Measurements from ENCODE around the gene KRTAP4-11.
"Not testable (repeated sequence)": the region's sequence is repeated elsewhere in the genome, so short reads cannot be mapped to it uniquely, and the experiment has no call there.

The KRTAP4-11 gene

DNA sequence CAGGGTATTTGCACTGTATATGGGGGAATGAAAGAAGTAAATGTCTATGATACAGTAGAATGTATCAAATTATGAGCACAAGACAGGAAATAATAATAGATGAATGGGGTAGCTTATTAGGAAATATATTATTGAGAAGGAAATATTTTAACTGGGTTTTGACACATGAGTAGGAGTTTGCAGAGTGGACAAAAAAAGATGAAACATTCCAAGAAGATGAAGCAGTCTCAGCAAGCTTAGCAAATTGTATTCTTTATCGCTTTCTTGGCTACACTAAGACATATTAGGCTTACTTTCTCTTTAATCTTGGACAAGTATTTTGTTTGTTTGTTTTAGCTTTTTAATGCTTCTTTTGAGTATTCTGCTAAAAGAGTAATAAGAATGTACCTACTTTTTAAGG is 14.3 kb downstream of the KRTAP4-11 start:
- no peak overlapping the region for H3K9ac ChIP-seq (ENCODE audit: low read length in 2 of 2)
- H3K27ac ChIP-seq (ENCODE audit: low read length) = no peak overlapping the region
- no peaks in the 10 kb centered on the region for H3K9me3 ChIP-seq (ENCODE audit: control insufficient read depth in 2 of 2, low read length in 2 of 2)
- H3K4me3 ChIP-seq (ENCODE audit: low read length in 2 of 2) = no peak overlapping the region
- no peaks in the 10 kb centered on the region for H3K36me3 ChIP-seq (ENCODE audit: control insufficient read depth in 2 of 2, insufficient read depth in 2 of 2, low read length in 2 of 2)
- no peaks in the 10 kb centered on the region for H3K27me3 ChIP-seq (ENCODE audit: control insufficient read depth in 1 of 2, insufficient read depth in 2 of 2, low read length in 2 of 2)
- H3K4me1 ChIP-seq (ENCODE audit: control insufficient read depth, insufficient read depth, low read length) = no peaks in the 10 kb centered on the region

- no peaks in the 10 kb centered on the region for H3K9me3 ChIP-seq (ENCODE audit: control insufficient read depth in 2 of 2, low read length in 2 of 2)
- H3K9ac ChIP-seq (ENCODE audit: low read length in 2 of 2) = no peak within 1 kb of the TSS
- H3K36me3 ChIP-seq (ENCODE audit: control insufficient read depth in 2 of 2, insufficient read depth in 2 of 2, low read length in 2 of 2) = no peaks in the 10 kb centered on the region
- H3K27me3 ChIP-seq (ENCODE audit: control insufficient read depth in 1 of 2, insufficient read depth in 2 of 2, low read length in 2 of 2) = no peaks in the 10 kb centered on the region
- H3K4me1 ChIP-seq (ENCODE audit: control insufficient read depth, insufficient read depth, low read length) = no peaks in the 10 kb centered on the region
- H3K4me3 ChIP-seq (ENCODE audit: low read length in 2 of 2) = no peak within 1 kb of the TSS
- H3K27ac ChIP-seq (ENCODE audit: low read length) = no peak within 1 kb of the TSS
Measured at GRCh38 chr17:41101586-41102259, 16.4 kb downstream of the KRTAP4-11 start, which contains the start of gene KRTAP4-16. KRTAP4-16 (minus strand) TSS chr17:41102209; CDS start chr17:41102209, 0 bp downstream.

GRCh38 chr17:41099682-41100480 is 18.3 kb downstream of the KRTAP4-11 start:
- H3K4me1 ChIP-seq (ENCODE audit: control insufficient read depth, insufficient read depth, low read length); H3K9ac ChIP-seq (ENCODE audit: low read length in 2 of 2); H3K9me3 ChIP-seq (ENCODE audit: control insufficient read depth in 2 of 2, low read length in 2 of 2); H3K4me3 ChIP-seq (ENCODE audit: low read length in 2 of 2); H3K27me3 ChIP-seq (ENCODE audit: control insufficient read depth in 1 of 2, insufficient read depth in 2 of 2, low read length in 2 of 2); H3K36me3 ChIP-seq (ENCODE audit: control insufficient read depth in 2 of 2, insufficient read depth in 2 of 2, low read length in 2 of 2); H3K27ac ChIP-seq (ENCODE audit: low read length): not testable (repeated sequence)

DNA sequence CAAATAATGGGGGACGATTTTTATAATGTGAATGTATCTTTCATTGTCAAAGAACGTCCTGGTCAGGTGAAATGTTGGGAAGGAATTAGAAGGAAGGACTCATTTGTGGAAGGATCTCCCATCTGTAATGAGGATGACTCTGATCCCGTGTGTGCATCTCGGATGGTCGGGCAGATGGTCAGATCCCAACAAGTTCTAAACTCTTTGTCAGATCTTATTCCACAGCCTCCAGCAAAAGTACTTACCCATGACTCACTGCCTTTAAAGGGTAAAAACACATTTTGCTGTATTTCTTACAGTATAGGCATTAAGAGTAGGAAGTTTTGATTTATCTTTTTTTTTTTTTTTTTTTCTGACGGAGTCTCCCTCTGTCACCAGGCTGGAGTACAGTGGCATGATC is 19.7 kb downstream of the KRTAP4-11 start:
- no peaks in the 10 kb centered on the region for H3K4me1 ChIP-seq (ENCODE audit: control insufficient read depth, insufficient read depth, low read length)
- no peak overlapping the region for H3K9ac ChIP-seq (ENCODE audit: low read length in 2 of 2)
- no peak overlapping the region for H3K27ac ChIP-seq (ENCODE audit: low read length)
- no peaks in the 10 kb centered on the region for H3K9me3 ChIP-seq (ENCODE audit: control insufficient read depth in 2 of 2, low read length in 2 of 2)
- H3K36me3 ChIP-seq (ENCODE audit: control insufficient read depth in 2 of 2, insufficient read depth in 2 of 2, low read length in 2 of 2) = no peaks in the 10 kb centered on the region
- no peak overlapping the region for H3K4me3 ChIP-seq (ENCODE audit: low read length in 2 of 2)
- no peaks in the 10 kb centered on the region for H3K27me3 ChIP-seq (ENCODE audit: control insufficient read depth in 1 of 2, insufficient read depth in 2 of 2, low read length in 2 of 2)

DNA sequence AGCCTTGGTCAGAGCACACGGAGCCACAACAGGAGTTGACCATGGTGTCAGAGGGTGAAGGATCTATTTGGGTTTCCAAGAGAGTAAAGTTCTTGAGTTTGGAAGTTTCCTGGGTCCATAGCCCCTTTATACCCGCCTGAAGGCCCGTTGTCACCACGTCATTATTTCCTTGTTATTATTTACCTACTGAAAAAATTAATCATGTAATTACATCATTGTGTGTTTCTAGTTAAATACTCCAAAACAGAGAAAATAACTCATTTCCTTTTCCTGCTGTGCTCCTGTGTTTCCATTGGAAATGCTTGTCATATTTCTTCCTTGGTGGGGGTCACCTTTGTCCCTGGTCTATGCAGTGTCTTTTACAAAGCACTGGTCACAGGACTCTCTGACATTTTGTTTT is 20.1 kb downstream of the KRTAP4-11 start, which contains the start of gene KRTAP4-8:
Gene KRTAP4-8 (minus strand): TSS at position 101 of the 400 bp plus-strand sequence. CDS start 58 bp downstream, at position 43.
- Histone ChIP-seq H3K9ac (ENCODE audit: low read length in 2 of 2) (no peak within 1 kb of the TSS), H3K27me3 (ENCODE audit: control insufficient read depth in 1 of 2, insufficient read depth in 2 of 2, low read length in 2 of 2) (no peaks in the 10 kb centered on the region), H3K4me3 (ENCODE audit: low read length in 2 of 2) (no peak within 1 kb of the TSS), H3K36me3 (ENCODE audit: control insufficient read depth in 2 of 2, insufficient read depth in 2 of 2, low read length in 2 of 2) (no peaks in the 10 kb centered on the region), H3K27ac (ENCODE audit: low read length) (no peak within 1 kb of the TSS), H3K4me1 (ENCODE audit: control insufficient read depth, insufficient read depth, low read length) (no peaks in the 10 kb centered on the region), H3K9me3 (ENCODE audit: control insufficient read depth in 2 of 2, low read length in 2 of 2) (no peaks in the 10 kb centered on the region)

DNA sequence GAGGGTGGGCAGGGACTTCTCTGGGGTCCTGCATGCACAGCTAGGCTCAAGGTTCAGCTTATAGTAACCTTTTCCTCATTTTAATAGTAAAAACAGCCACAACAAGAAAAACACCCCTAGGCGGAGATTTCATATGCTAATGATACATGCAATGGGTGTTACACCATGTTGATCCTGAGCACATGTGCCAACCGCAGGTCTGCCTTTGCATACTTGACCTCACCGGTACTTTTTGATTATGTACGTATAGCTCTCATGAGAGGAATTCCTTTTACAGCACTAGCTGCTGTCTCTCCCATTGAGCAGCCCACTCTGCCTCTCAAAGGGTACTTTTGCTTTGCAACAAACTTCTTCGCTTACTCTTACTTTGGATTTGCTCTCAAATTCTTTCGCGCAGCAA is 22.1 kb downstream of the KRTAP4-11 start:
- Histone ChIP-seq H3K4me1 (ENCODE audit: control insufficient read depth, insufficient read depth, low read length) (no peaks in the 10 kb centered on the region), H3K36me3 (ENCODE audit: control insufficient read depth in 2 of 2, insufficient read depth in 2 of 2, low read length in 2 of 2) (no peaks in the 10 kb centered on the region), H3K27me3 (ENCODE audit: control insufficient read depth in 1 of 2, insufficient read depth in 2 of 2, low read length in 2 of 2) (no peaks in the 10 kb centered on the region), H3K27ac (ENCODE audit: low read length) (no peak overlapping the region), H3K9me3 (ENCODE audit: control insufficient read depth in 2 of 2, low read length in 2 of 2) (no peaks in the 10 kb centered on the region), H3K4me3 (ENCODE audit: low read length in 2 of 2) (no peak overlapping the region), H3K9ac (ENCODE audit: low read length in 2 of 2) (no peak overlapping the region)

DNA sequence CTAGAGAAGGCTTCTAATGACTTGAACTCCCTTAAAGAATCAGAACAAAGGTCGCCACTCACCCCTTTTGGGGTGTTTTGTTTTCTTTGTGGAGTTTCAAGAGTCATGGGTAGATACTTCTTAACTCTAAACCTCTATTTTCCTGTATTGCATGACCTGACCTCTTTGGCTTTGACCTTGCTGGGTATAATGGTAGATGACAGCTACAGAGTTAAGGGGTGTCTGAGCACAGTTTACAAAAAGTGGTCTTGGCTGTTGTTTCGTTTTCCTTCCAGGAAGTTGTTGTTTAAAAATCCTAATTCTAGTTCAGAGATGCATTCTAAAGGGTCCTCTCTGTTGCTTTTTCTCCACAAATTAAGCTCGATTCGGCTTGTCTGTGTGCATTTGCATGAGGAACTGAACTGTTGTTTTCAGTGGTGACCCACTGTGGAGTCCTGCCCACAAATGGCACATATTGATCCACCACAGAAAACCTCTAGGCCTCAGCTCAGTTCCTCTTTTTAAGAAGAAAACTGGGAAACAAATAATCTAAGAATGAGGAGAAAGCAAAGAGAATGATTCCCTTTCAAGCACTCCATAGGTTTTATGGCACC is 29.3 kb downstream of the KRTAP4-11 start:
- H3K27ac ChIP-seq (ENCODE audit: low read length); H3K9me3 ChIP-seq (ENCODE audit: control insufficient read depth in 2 of 2, low read length in 2 of 2); H3K36me3 ChIP-seq (ENCODE audit: control insufficient read depth in 2 of 2, insufficient read depth in 2 of 2, low read length in 2 of 2); H3K4me3 ChIP-seq (ENCODE audit: low read length in 2 of 2); H3K27me3 ChIP-seq (ENCODE audit: control insufficient read depth in 1 of 2, insufficient read depth in 2 of 2, low read length in 2 of 2); H3K9ac ChIP-seq (ENCODE audit: low read length in 2 of 2); H3K4me1 ChIP-seq (ENCODE audit: control insufficient read depth, insufficient read depth, low read length): not testable (repeated sequence)

GRCh38 chr17:41084100-41084856 is 33.9 kb downstream of the KRTAP4-11 start, which contains the start of gene KRTAP4-7:
KRTAP4-7 (plus strand) TSS chr17:41084150; CDS start chr17:41084207, 57 bp downstream.
- not testable (repeated sequence) for H3K36me3 ChIP-seq (ENCODE audit: control insufficient read depth in 2 of 2, insufficient read depth in 2 of 2, low read length in 2 of 2); H3K9ac ChIP-seq (ENCODE audit: low read length in 2 of 2); H3K4me3 ChIP-seq (ENCODE audit: low read length in 2 of 2); H3K4me1 ChIP-seq (ENCODE audit: control insufficient read depth, insufficient read depth, low read length); H3K27me3 ChIP-seq (ENCODE audit: control insufficient read depth in 1 of 2, insufficient read depth in 2 of 2, low read length in 2 of 2); H3K27ac ChIP-seq (ENCODE audit: low read length); H3K9me3 ChIP-seq (ENCODE audit: control insufficient read depth in 2 of 2, low read length in 2 of 2)

DNA sequence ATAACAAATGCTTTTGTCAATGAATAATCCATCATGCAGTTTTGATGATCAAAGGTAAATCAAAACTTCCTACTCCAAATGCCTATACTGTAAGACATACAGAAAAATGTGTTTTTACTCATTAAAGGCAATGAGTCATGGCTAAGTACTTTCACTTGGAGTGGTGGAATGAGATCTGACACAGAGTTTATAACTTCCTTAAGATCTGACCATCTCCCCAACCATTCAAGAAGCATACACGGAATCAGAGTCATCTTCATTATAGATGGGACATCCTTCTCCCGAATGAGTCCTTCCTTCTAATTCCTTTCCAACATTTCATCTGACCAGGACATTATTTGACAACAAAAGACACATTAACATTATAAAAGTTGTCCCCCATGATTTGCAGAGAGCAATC is 34.7 kb downstream of the KRTAP4-11 start:
- H3K27ac ChIP-seq (ENCODE audit: low read length); H3K27me3 ChIP-seq (ENCODE audit: control insufficient read depth in 1 of 2, insufficient read depth in 2 of 2, low read length in 2 of 2); H3K4me3 ChIP-seq (ENCODE audit: low read length in 2 of 2): not testable (repeated sequence)

GRCh38 chr17:41082626-41083025 is 35.5 kb downstream of the KRTAP4-11 start:
- H3K4me1 ChIP-seq (ENCODE audit: control insufficient read depth, insufficient read depth, low read length) = no peaks in the 10 kb centered on the region
- no peaks in the 10 kb centered on the region for H3K36me3 ChIP-seq (ENCODE audit: control insufficient read depth in 2 of 2, insufficient read depth in 2 of 2, low read length in 2 of 2)
- H3K27me3 ChIP-seq (ENCODE audit: control insufficient read depth in 1 of 2, insufficient read depth in 2 of 2, low read length in 2 of 2) = no peaks in the 10 kb centered on the region
- H3K9ac ChIP-seq (ENCODE audit: low read length in 2 of 2) = no peak overlapping the region
- no peak overlapping the region for H3K4me3 ChIP-seq (ENCODE audit: low read length in 2 of 2)
- no peaks in the 10 kb centered on the region for H3K9me3 ChIP-seq (ENCODE audit: control insufficient read depth in 2 of 2, low read length in 2 of 2)
- H3K27ac ChIP-seq (ENCODE audit: low read length) = no peak overlapping the region

More for the DNA sequence above, 34.7 kb downstream of the KRTAP4-11 start:
- not testable (repeated sequence) for H3K4me1 ChIP-seq (ENCODE audit: control insufficient read depth, insufficient read depth, low read length); H3K9ac ChIP-seq (ENCODE audit: low read length in 2 of 2); H3K36me3 ChIP-seq (ENCODE audit: control insufficient read depth in 2 of 2, insufficient read depth in 2 of 2, low read length in 2 of 2); H3K9me3 ChIP-seq (ENCODE audit: control insufficient read depth in 2 of 2, low read length in 2 of 2)

All from stomach smooth muscle (tissue), 2 donors.